ENCODE results near the gene ROR1. TPM values are rescaled to one million over a fixed set of nuclear protein-coding genes. Genes with fewer than 3 reads are reported as not detected.

The ROR1 gene
- total RNA-seq, 1 experiment from 2014 or later, result 37.2 TPM

DNA sequence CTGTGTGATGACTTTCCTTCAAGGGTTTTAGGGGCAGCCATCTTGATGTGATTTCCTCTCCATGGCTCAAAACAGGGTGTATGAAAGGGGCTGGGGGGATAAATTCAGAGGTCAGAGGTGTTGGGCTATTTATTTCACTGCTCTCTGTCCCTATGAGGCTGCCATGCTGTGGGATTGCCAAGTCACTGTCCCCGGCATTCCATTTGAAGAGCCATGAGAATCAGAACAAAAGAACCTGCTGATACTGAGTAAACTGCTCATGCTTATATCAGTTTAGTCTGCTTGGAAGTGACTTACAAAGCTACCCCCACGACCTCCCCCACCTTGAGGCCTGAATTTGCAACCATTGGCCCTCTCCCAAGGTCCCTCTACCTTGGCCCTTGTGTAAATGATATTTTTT is 357.3 kb downstream of the ROR1 start:
- no peaks in the 10 kb centered on the region for H3K36me3 ChIP-seq (ENCODE audit: control insufficient read depth, insufficient read depth, low read length)
- TF ChIP-seq, protein P1, sequence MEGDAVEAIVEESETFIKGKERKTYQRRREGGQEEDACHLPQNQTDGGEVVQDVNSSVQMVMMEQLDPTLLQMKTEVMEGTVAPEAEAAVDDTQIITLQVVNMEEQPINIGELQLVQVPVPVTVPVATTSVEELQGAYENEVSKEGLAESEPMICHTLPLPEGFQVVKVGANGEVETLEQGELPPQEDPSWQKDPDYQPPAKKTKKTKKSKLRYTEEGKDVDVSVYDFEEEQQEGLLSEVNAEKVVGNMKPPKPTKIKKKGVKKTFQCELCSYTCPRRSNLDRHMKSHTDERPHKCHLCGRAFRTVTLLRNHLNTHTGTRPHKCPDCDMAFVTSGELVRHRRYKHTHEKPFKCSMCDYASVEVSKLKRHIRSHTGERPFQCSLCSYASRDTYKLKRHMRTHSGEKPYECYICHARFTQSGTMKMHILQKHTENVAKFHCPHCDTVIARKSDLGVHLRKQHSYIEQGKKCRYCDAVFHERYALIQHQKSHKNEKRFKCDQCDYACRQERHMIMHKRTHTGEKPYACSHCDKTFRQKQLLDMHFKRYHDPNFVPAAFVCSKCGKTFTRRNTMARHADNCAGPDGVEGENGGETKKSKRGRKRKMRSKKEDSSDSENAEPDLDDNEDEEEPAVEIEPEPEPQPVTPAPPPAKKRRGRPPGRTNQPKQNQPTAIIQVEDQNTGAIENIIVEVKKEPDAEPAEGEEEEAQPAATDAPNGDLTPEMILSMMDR (IDR thresholded peaks at IDR 0.05; ENCODE audit: insufficient read depth in 1 of 2, low read depth in 1 of 2, low read length in 1 of 2, severe bottlenecking in 1 of 2, unreplicated experiment in 1 of 2), result no peak
- ChIA-PET POLR2A (no interaction called here), CTCF (no interaction called here)
- H3K4me1 ChIP-seq, result no peaks in the 10 kb centered on the region
- no peaks in the 10 kb centered on the region for H3K9me3 ChIP-seq
- H3K27me3 Mint-ChIP-seq (ENCODE audit: insufficient read depth, unreplicated experiment), result no peaks in the 10 kb centered on the region
- no peak for DNase-seq
- no peak overlapping the region for H3K27ac Mint-ChIP-seq (ENCODE audit: unreplicated experiment)
- no peaks in the 10 kb centered on the region for H3K4me1 Mint-ChIP-seq (ENCODE audit: low read depth, unreplicated experiment)
- H3K36me3 Mint-ChIP-seq (ENCODE audit: insufficient read depth, unreplicated experiment), result peaks cover 11% of the 10 kb centered on the region
- no peak overlapping the region for H3K4me3 ChIP-seq (ENCODE audit: low read depth, low read length)
- BruUV-seq (replicated peaks), result no TSS peak
- no peak overlapping the region for H3K4me3 Mint-ChIP-seq (ENCODE audit: unreplicated experiment)
- H3K27me3 ChIP-seq (replicated peaks; ENCODE audit: control insufficient read depth, insufficient read depth, low read length), result no peaks in the 10 kb centered on the region
- no peaks in the 10 kb centered on the region for H3K9me3 Mint-ChIP-seq (ENCODE audit: unreplicated experiment)
- intact Hi-C loops (cut with micrococcal nuclease; ENCODE audit: unreplicated experiment), result no loop called here

DNA sequence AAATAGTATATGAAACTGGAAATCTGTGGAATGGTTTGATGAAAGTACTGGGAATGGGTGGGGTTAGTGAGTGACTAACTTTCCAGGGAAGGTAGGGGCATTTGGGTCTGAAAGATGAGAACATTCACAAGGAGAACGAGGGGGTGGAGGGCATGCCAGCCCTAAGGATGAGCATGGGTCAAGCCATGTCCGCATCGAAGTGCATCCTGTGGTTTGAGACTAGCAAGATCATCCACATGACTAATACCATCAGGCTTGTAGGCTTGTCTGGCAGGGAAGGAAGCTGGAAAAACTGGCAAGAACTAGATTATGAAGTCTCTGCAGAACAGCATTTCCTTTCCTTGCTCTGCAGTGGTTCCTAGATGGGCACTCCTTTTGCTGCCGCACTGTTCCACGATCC is 359.2 kb downstream of the ROR1 start:
- Histone ChIP-seq H3K9me3 (no peaks in the 10 kb centered on the region), H3K4me3 (ENCODE audit: low read depth, low read length) (no peak overlapping the region), H3K36me3 (ENCODE audit: control insufficient read depth, insufficient read depth, low read length) (no peaks in the 10 kb centered on the region), H3K27me3 (replicated peaks; ENCODE audit: control insufficient read depth, insufficient read depth, low read length) (no peaks in the 10 kb centered on the region), H3K4me1 (no peaks in the 10 kb centered on the region)
- Mint-ChIP-seq H3K27me3 (ENCODE audit: insufficient read depth, unreplicated experiment) (no peaks in the 10 kb centered on the region), H3K27ac (ENCODE audit: unreplicated experiment) (no peak overlapping the region), H3K4me1 (ENCODE audit: low read depth, unreplicated experiment) (peaks cover 6% of the 10 kb centered on the region), H3K9me3 (ENCODE audit: unreplicated experiment) (no peaks in the 10 kb centered on the region), H3K4me3 (ENCODE audit: unreplicated experiment) (no peak overlapping the region), H3K36me3 (ENCODE audit: insufficient read depth, unreplicated experiment) (peaks cover 12% of the 10 kb centered on the region)
- intact Hi-C loops (cut with micrococcal nuclease; ENCODE audit: unreplicated experiment), result no loop called here
- CTCF ChIA-PET, result no interaction called here
- no peak for DNase-seq
- POLR2A ChIA-PET, result no interaction called here
- no TSS peak for BruUV-seq (replicated peaks)
- TF ChIP-seq, protein P1 (IDR thresholded peaks at IDR 0.05; ENCODE audit: insufficient read depth in 1 of 2, low read depth in 1 of 2, low read length in 1 of 2, severe bottlenecking in 1 of 2, unreplicated experiment in 1 of 2), result no peak

DNA sequence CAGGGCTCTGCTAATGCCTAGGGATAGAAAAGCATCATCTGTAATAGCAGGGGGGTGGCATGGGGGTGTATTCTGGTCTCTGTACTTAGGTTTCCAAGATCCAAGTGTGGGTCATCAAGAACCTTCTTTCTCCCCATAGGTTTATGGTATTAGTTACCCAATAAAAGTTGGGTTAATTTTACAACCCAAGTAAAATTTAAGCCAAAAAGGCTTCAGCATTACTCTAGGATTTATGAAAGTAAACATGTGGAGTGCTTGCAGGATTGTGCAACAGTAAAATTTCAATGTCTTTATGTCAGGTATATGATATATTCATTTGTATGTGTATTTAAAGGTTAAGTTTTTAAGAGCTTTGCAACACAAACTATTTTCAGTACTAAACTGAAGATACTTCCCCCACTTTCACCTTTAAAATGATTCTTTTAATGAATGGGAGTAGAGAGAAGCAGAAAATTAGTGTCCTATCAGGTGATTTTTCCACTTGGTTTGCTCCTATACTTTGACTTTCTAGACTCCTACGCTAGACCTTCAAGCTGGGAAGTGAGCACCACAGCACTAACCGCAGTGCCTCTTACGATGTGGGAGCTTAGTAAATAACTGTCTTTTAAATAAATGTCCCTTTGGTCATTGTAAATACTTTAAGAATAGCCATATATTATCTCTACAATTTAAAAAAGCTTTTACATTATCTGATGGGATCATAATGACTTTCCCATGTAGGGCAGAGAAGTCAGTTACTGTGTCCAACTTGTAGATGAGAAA is 361.8 kb downstream of the ROR1 start:
- H3K27me3 ChIP-seq (replicated peaks; ENCODE audit: control insufficient read depth, insufficient read depth, low read length), result no peaks in the 10 kb centered on the region
- Mint-ChIP-seq H3K4me1 (ENCODE audit: low read depth, unreplicated experiment) (peaks cover 6% of the 10 kb centered on the region), H3K9me3 (ENCODE audit: unreplicated experiment) (no peaks in the 10 kb centered on the region), H3K27me3 (ENCODE audit: insufficient read depth, unreplicated experiment) (no peaks in the 10 kb centered on the region), H3K4me3 (ENCODE audit: unreplicated experiment) (no peak overlapping the region), H3K27ac (ENCODE audit: unreplicated experiment) (no peak overlapping the region), H3K36me3 (ENCODE audit: insufficient read depth, unreplicated experiment) (peaks cover 15% of the 10 kb centered on the region)
- ChIA-PET POLR2A (no interaction called here), CTCF (interaction anchor here (0.7 kb wide), 2 partner anchors 115 to 1039 kb away, joined by 3 read pairs; no protein-coding TSS in a partner anchor)
- H3K4me1 ChIP-seq, result peaks cover 8% of the 10 kb centered on the region
- H3K36me3 ChIP-seq (ENCODE audit: control insufficient read depth, insufficient read depth, low read length), result no peaks in the 10 kb centered on the region
- no peak for DNase-seq
- BruUV-seq (replicated peaks), result no TSS peak
- H3K4me3 ChIP-seq (ENCODE audit: low read depth, low read length), result no peak overlapping the region
- TF ChIP-seq, protein P1 (IDR thresholded peaks at IDR 0.05; ENCODE audit: insufficient read depth in 1 of 2, low read depth in 1 of 2, low read length in 1 of 2, severe bottlenecking in 1 of 2, unreplicated experiment in 1 of 2), result no peak
- H3K9me3 ChIP-seq, result no peaks in the 10 kb centered on the region
- intact Hi-C loops (cut with micrococcal nuclease; ENCODE audit: unreplicated experiment), result loop anchor here (2.0 to 5.0 kb wide), 3 partner anchors 58 to 361 kb away; partner anchors contain the start of gene ROR1

Measured in Caco-2 (cell line).